ENCODE measurements around the gene UBE2U. TPM values are rescaled to one million over a fixed set of nuclear protein-coding genes. Genes with fewer than 3 reads are reported as not detected.

Gene UBE2U
- total and polyA plus RNA-seq, 10 of the 15 experiments (the other 5 are each of a cell fraction or from before 2014, with no cell fraction given), result not detected

- ChIA-PET POLR2A (no interaction called here), CTCF (interaction anchor here (0.7 to 1.1 kb wide), 2 partner anchors 10 to 40 kb away, joined by 3 to 6 read pairs; no protein-coding TSS in a partner anchor), SMC1A (ENCODE audit: uncharacterized antibody, unreplicated experiment) (no interaction called here), RAD21 (ENCODE audit: unreplicated experiment) (no interaction called here)
- TF ChIP-seq BCL11A (IDR thresholded peaks at IDR 0.05; ENCODE audit: low read depth, low read length), result no peak
- no peak for TF ChIP-seq CBFB (IDR thresholded peaks at IDR 0.05; ENCODE audit: low read depth)
- TF ChIP-seq NRF1 (conservative IDR thresholded peaks at IDR 0.05; ENCODE audit: low read depth, low read length), result no peak
- TF ChIP-seq RELA (IDR thresholded peaks at IDR 0.05; ENCODE audit: borderline replicate concordance, partially characterized antibody), result no peak
- no peak for TF ChIP-seq NBN (IDR thresholded peaks at IDR 0.05)
- no peak for TF ChIP-seq PAX8 (IDR thresholded peaks at IDR 0.05)
- no peak for TF ChIP-seq HDAC2 (IDR thresholded peaks at IDR 0.05)
- no peak for TF ChIP-seq KDM1A (IDR thresholded peaks at IDR 0.05; ENCODE audit: borderline replicate concordance)
- no peak for TF ChIP-seq HDGF (IDR thresholded peaks at IDR 0.05)
- no peak for TF ChIP-seq GABPA (IDR thresholded peaks at IDR 0.05; ENCODE audit: low read depth)
- TF ChIP-seq PKNOX1 (IDR thresholded peaks at IDR 0.05), result no peak
- TF ChIP-seq MYC (IDR thresholded peaks at IDR 0.05; ENCODE audit: insufficient read depth, insufficient read length, insufficient replicate concordance, low read length, severe bottlenecking), result no peak
- no peak for TF ChIP-seq HDAC6 (IDR thresholded peaks at IDR 0.05; ENCODE audit: unreplicated experiment)
- TF ChIP-seq USF1 (IDR thresholded peaks at IDR 0.05; ENCODE audit: borderline replicate concordance, extremely low read length, insufficient read depth, low read depth, low read length), result no peak
- TF ChIP-seq ATF3 (IDR thresholded peaks at IDR 0.05; ENCODE audit: borderline replicate concordance, extremely low read depth, low read depth, low read length), result no peak
- TF ChIP-seq RAD51 (IDR thresholded peaks at IDR 0.05), result no peak
- no peak for TF ChIP-seq ZNF592 (IDR thresholded peaks at IDR 0.05)
- TF ChIP-seq ATF2 (IDR thresholded peaks at IDR 0.05; ENCODE audit: low read length), result no peak
- H3K4me3 ChIP-seq, result no peak overlapping the region
- no peaks in the 10 kb centered on the region for H3K79me2 ChIP-seq (ENCODE audit: control insufficient read depth, insufficient read depth, low read length)
- no peak for DNase-seq (ENCODE audit: low read depth, low spot score)
- no TSS peak for BruUV-seq (replicated peaks)
- no peak for ATAC-seq
- no peak overlapping the region for H3K27ac ChIP-seq (ENCODE audit: control insufficient read depth, insufficient read depth)
- H3K9ac ChIP-seq (ENCODE audit: control insufficient read depth, insufficient read depth, low read length), result no peak overlapping the region
- H3K4me1 ChIP-seq (ENCODE audit: control insufficient read depth, insufficient read depth, low read length), result no peaks in the 10 kb centered on the region
- WGBS (ENCODE audit: insufficient coverage, insufficient replicate concordance, low lambda C conversion rate, missing lambda C conversion rate), result 35% methylated on average over 4 of the region's 4 CpGs
- no peaks in the 10 kb centered on the region for H3K27me3 ChIP-seq (replicated peaks in 1 of 2; ENCODE audit: control insufficient read depth in 2 of 2, insufficient read depth in 2 of 2, low read length in 1 of 2)
- H3K36me3 ChIP-seq (ENCODE audit: control insufficient read depth in 2 of 2, insufficient read depth in 2 of 2, low read length in 1 of 2), result no peaks in the 10 kb centered on the region
- no peaks in the 10 kb centered on the region for H4K20me1 ChIP-seq (ENCODE audit: control insufficient read depth, insufficient read depth)
- in situ Hi-C loops (cut with MboI) (no loop called here), intact Hi-C loops (cut with micrococcal nuclease; ENCODE audit: unreplicated experiment) (no loop called here)
- FAIRE-seq, result no peak
- no peak overlapping the region for H2AFZ ChIP-seq (ENCODE audit: control insufficient read depth, low read depth, low read length)
- no peak overlapping the region for H3K4me2 ChIP-seq (ENCODE audit: control insufficient read depth, insufficient read depth)
- no peaks in the 10 kb centered on the region for H3K9me3 ChIP-seq (replicated peaks; ENCODE audit: control insufficient read depth, insufficient read depth, low read length)
These were observed 15.8 kb upstream of the UBE2U start for GRCh38 chr1:64187646-64188045.

Measured in GM12878 (cell line).